D721Med (cell line): ENCODE data around the gene FAM107B.

Experiments
- DNase-seq: peaks from one replicate; pipeline ENCODE4 v3.0.0; 2011; ENCODE audit warnings: low spot score; ENCODE audit not compliant: insufficient read length
- FAIRE-seq: peaks from 2 replicates; lab custom pipeline; 2011; peaks lifted over from hg19 to GRCh38; lab: Jason Lieb, UNC
- TF ChIP-seq, protein P1 (sequence below): IDR thresholded peaks from 2 replicates; pipeline ENCODE4 v1.5.1; 2012; ENCODE audit warnings: mild to moderate bottlenecking, control low read depth; ENCODE audit not compliant: insufficient read depth; ENCODE audit errors: missing control alignments

FAM107B gene

DNA sequence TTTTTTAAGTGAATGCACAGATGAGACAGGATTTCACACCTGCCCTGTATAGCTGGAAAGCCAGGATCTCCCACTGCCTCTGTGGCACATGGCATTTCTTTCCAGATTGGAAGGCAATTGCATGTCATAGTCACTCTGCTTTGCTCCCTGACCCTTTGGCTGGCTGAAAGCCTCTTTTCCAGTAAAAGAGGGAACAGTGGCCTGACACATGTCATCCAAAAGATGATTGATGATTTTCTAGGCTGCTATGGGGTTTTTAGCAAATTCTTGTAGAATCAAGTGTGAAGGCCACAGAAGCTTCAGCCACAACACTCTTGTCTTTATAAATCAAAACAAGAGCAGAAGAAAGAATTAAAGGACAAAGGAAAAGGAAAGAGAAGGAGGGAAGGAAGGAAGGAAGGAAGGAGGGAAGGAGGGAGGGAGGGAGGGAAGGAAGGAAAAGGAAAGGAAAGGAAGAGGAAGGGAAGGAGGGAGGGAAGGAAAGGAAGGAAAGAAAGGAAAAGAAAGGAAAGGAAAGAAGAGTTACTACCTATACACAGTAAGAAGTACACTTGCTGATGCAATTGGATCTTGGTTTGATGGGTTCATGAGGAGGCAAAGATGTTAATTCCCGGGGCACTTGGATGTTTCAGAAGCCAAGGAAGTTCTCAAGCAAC, 285.0 kb downstream of the FAM107B start:
- TF ChIP-seq, protein P1, sequence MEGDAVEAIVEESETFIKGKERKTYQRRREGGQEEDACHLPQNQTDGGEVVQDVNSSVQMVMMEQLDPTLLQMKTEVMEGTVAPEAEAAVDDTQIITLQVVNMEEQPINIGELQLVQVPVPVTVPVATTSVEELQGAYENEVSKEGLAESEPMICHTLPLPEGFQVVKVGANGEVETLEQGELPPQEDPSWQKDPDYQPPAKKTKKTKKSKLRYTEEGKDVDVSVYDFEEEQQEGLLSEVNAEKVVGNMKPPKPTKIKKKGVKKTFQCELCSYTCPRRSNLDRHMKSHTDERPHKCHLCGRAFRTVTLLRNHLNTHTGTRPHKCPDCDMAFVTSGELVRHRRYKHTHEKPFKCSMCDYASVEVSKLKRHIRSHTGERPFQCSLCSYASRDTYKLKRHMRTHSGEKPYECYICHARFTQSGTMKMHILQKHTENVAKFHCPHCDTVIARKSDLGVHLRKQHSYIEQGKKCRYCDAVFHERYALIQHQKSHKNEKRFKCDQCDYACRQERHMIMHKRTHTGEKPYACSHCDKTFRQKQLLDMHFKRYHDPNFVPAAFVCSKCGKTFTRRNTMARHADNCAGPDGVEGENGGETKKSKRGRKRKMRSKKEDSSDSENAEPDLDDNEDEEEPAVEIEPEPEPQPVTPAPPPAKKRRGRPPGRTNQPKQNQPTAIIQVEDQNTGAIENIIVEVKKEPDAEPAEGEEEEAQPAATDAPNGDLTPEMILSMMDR = no peak
- FAIRE-seq (no peak), DNase-seq (no peak)

DNA sequence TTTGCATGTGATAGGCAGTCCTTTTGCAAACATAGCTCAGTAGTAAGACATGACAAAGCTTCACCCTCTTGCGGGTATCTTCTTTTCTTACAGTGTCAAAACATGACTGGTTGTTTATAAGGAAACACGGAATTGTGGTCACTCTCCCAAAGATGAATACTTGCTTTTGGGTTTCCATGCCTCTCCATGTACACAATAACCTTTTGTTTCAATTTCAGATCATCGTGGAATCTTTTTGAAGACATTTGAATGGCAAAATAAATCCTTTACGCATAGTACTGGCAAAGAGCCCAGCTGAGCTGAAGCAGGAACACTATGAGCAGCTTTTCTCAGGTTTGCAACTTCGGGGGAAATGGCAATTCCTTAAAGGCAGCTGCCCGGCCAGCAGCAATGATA, 287.2 kb downstream of the FAM107B start:
- DNase-seq (no peak), FAIRE-seq (no peak)
- TF ChIP-seq, protein P1 = no peak

DNA sequence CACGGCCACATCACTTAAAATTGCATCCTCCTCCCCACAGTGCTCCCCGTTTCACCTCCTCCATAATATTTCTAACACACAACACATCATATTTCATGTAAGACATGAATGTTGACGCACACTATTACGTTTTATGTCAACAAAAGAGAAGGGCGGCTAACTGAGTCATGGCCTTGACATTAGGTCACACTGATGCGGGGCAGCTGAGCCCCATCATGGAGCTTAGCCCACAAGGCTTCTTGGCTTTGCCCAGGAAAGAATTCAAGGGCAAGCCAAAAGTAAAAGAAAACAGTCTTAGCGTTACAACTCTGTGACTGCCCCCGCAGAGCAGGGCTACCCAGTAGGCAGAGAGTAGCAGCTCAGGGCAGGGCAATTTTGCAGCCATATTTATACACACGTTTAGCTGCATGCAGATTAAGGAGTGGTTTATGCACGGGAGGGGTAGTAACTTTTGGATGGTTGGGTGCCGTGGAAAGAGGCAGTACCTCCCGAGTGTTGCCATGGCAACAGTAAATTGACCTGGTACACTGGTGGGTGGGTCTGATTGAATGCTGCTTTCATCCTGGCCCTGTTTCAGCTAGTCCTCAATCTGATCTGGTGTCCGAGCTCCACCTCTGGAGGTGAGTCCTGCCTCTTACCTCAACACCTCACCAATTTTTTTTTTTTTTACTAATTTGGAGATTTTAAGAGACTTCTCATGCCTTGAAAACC, 287.8 kb downstream of the FAM107B start:
- TF ChIP-seq, protein P1 = no peak
- FAIRE-seq (no peak), DNase-seq (no peak)

DNA sequence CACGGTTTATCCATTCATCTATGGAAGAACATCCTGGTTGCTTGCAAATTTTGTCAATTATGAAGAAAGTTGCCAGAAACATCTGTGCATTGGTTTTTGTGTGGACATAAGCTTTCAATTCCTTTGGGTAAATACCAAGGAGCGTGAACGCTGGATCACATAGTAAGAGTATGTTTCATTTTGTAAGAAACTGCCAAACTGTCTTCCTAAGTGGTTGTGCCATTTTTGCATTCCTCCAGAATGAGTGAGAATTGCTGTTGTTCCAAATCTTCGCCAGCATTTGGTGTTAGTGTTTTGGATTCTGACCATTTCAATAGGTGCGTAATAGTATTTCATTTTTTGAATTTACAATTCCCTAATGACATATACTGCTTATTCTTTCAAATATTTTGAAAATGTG, 288.7 kb downstream of the FAM107B start:
- DNase-seq (no peak), FAIRE-seq (no peak)
- TF ChIP-seq, protein P1 = no peak

DNA sequence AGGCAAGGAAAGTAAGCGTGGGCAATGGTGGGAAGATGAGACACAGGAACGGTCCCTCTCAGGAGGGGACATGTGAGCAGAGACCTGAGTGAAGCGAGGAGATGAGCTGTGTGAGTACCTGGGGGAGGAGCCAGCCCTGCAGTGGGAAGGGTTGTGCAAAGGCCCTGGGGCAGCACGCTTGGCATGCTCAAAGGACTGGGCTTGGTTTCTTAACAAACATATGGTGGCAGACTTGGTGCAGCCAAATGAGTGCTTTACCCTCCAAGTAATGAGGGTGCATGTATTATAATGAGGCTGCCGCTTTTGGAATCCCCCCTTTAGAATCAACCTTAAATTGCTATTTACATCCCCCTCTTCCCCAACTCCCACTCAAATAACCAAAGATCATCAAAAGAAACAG, 291.3 kb downstream of the FAM107B start:
- no peak for FAIRE-seq
- TF ChIP-seq, protein P1 = no peak
- DNase-seq = no peak

DNA sequence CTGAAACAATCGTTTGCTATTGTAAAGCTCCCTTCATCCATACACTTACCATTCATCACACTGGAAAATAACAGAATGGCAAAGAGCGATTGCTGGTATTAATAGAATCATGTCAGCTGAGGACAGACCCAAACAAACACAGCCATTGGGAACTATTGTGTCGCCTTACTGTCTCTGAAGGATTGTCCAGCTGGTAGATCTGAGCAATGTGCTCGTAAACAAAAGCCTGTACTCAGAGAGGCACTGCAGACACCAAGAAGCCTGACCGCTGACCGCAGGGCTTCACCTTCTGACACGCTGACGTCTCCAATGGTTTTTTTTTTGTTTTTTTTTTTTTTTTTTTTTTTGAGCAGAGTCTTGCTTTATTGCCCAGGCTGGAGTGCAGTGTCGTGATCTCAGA, 292.9 kb downstream of the FAM107B start:
- DNase-seq = no peak
- FAIRE-seq = no peak
- TF ChIP-seq, protein P1 = no peak

DNA sequence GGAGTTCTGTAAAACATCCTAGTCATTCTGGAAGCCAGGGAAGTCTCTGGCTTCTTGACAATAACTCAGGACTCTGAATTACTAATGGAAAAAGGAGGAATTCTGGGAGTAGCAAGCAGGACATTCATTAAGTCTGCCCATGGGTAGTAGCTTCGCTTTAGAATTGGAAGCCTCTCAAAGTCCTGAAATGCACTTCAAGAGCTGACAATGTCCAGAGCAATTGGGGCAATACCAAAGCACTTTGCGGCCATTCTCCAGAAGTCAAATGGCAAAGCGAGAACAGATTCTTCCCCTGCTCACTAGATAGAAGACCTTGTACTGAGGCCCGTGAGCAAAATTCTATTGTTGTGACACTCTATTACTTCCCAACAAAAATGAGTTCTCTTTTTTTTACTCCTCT, 293.7 kb downstream of the FAM107B start:
- no peak for DNase-seq

More for the DNA sequence above, 293.7 kb downstream of the FAM107B start:
- FAIRE-seq = no peak
- TF ChIP-seq, protein P1 = no peak
